NAMALWA (cell line): ENCODE data around the gene CHD6.

Experiments
- DNase-seq: peaks from one replicate; pipeline ENCODE4 v3.0.0-alpha.2; 2015; ENCODE audit warnings: low spot score

CHD6 gene

GRCh38 chr20:41467220-41467619 is 151.0 kb downstream of the CHD6 start:
- no peak for DNase-seq

- DNase-seq = no peak
Observed at GRCh38 chr20:41463567-41463966, 154.6 kb downstream of the CHD6 start.

GRCh38 chr20:41462372-41463161 is 155.6 kb downstream of the CHD6 start:
- no peak for DNase-seq

- no peak for DNase-seq
Observed at GRCh38 chr20:41458761-41459160, 159.4 kb downstream of the CHD6 start.

- DNase-seq = no peak
Observed at GRCh38 chr20:41457173-41457857, 160.9 kb downstream of the CHD6 start.

- DNase-seq = no peak
Observed at GRCh38 chr20:41456351-41456750, 161.8 kb downstream of the CHD6 start.

- DNase-seq = no peak
Observed at GRCh38 chr20:41454250-41454649, 163.9 kb downstream of the CHD6 start.

- no peak for DNase-seq
Observed at GRCh38 chr20:41453010-41453950, 164.9 kb downstream of the CHD6 start.

- DNase-seq = no peak
Observed at GRCh38 chr20:41452226-41452625, 166.0 kb downstream of the CHD6 start.

- DNase-seq = no peak
Observed at GRCh38 chr20:41447006-41447405, 171.2 kb downstream of the CHD6 start.

GRCh38 chr20:41446456-41446855 is 171.7 kb downstream of the CHD6 start:
- DNase-seq = no peak

GRCh38 chr20:41444821-41445220 is 173.4 kb downstream of the CHD6 start:
- DNase-seq = no peak

- DNase-seq = no peak
Observed at GRCh38 chr20:41443691-41444090, 174.5 kb downstream of the CHD6 start.

GRCh38 chr20:41440882-41441281 is 177.3 kb downstream of the CHD6 start:
- no peak for DNase-seq

- no peak for DNase-seq
Observed at GRCh38 chr20:41437836-41438235, 180.3 kb downstream of the CHD6 start.

- no peak for DNase-seq
Observed at GRCh38 chr20:41436679-41437078, 181.5 kb downstream of the CHD6 start.

GRCh38 chr20:41433203-41433602 is 185.0 kb downstream of the CHD6 start:
- no peak for DNase-seq

- no peak for DNase-seq
Observed at GRCh38 chr20:41432746-41433145, 185.4 kb downstream of the CHD6 start.

- no peak for DNase-seq
Observed at GRCh38 chr20:41428285-41428684, 189.9 kb downstream of the CHD6 start.

GRCh38 chr20:41427833-41428232 is 190.3 kb downstream of the CHD6 start:
- DNase-seq = no peak

GRCh38 chr20:41426976-41427375 is 191.2 kb downstream of the CHD6 start:
- DNase-seq = no peak

- no peak for DNase-seq
Observed at GRCh38 chr20:41426086-41426830, 191.9 kb downstream of the CHD6 start.
